HS-5 (cell line): ENCODE results near the gene GTF2F2.

Experiments
- DNase-seq: peaks from one replicate; pipeline ENCODE4 v3.0.0-alpha.2; 2012; ENCODE audit warnings: low read depth

The GTF2F2 gene, protein sequence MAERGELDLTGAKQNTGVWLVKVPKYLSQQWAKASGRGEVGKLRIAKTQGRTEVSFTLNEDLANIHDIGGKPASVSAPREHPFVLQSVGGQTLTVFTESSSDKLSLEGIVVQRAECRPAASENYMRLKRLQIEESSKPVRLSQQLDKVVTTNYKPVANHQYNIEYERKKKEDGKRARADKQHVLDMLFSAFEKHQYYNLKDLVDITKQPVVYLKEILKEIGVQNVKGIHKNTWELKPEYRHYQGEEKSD

DNA sequence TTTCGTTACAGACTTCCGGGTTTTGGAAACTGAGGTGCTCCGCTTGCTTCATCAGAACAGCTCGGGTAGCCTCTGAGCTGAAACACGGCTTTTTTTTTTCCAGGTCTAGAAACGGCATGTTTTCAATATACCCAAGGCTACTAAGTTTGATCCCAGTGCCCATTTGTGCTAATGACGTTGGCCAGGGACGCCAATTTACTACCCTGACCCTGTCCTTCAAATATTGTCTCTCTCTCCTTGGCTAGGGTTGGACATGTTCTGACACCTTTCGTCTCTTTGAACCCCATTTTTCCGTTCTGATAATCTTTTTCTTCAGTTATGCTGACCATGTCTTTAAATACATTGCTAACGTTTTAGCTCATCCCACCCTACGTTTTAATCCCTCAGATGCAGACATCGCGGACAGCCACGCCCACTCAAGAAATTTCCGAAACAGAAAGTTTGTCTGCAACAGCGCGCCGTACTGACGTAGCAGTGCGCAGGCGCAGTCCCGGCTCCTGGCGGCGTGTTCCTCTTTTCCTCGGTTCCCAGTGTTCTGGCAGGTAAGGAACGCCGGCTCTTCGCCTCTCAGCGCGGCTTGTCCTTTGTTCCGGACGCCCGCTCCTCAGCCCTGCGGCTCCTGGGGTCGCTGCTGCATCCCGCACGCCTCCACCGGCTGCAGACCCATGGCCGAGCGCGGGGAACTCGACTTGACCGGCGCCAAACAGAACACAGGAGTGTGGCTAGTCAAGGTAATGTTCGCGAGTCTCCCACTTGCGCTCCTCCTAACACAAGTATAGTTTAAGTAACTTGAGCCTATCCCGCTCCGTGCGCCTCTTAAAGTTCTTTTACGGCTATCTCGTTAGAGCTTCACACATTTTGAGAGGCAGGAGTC lies at the start of gene GTF2F2:
TSS of gene GTF2F2 (plus strand) at position 520 of the 874 bp plus-strand sequence. CDS start at position 666, 146 bp downstream.
- peak; percentile 50 for DNase-seq

- DNase-seq: no peak
Observed at GRCh38 chr13:45073809-45074208, 46.5 kb upstream of the GTF2F2 start.

DNA sequence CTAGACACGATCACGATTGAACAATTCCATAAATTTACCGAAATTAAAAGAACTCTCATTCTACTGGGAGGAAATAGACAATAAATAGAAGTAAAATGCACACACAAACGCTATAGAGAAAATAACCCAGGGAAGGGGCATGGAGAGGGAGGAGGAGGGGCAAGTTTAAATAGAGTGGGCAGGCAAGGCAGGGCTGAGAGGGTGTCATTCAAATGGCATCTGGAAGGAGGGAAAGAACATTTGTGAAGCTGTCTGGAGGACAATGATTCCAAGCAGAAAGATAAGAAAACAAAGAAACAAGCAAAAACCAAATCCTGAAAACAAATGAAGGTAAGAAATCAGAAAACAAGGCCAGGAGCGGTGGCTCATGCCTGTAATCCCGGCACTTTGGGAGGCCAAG lies 45.6 kb upstream of the GTF2F2 start:
- no peak for DNase-seq

GRCh38 chr13:45078003-45078402 lies 42.3 kb upstream of the GTF2F2 start:
- no peak for DNase-seq

- peak; percentile 56 for DNase-seq
Observed at GRCh38 chr13:45082964-45083363, 37.3 kb upstream of the GTF2F2 start.

GRCh38 chr13:45084515-45084914 lies 35.8 kb upstream of the GTF2F2 start:
- DNase-seq: no peak

DNA sequence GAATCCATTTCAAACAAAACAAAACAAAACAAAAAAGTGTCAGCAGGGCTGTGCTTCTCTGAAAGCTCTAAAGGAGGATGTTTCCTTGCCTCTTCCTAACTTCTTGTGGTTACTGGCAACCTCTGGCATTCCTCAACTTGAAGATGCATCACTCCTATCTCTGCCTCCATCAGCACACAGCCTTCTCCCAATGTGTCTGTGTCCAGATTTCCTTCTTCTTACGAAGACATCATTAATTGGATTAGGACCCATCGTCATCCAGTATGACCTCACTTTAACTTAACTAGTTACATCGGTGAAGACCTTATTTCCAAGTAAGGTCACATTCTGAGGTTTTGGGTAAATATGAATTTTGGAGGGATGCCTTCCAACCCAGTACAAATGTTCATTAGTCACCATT lies 33.8 kb upstream of the GTF2F2 start:
- DNase-seq: peak; percentile 57

DNA sequence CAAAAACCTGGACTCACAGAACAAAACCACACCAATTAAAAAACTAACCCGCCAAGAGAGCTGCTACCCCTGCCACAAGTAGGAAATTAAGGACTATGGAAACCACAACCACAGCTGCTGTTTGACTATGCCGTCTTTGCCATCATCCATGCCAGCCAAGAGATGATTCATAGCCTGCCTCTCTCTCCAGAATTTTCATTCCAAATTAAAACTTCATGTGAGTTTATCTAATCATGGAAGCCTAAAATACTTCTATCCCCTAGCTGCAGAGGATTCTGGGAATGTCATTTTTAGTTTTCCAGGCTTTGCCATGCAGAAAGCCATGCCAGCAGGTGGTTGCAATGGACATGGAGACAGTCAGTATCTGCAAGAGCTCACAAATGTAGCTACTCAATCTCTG lies 27.6 kb upstream of the GTF2F2 start:
- DNase-seq: no peak

- DNase-seq: no peak
Observed at GRCh38 chr13:45100573-45101262, 19.6 kb upstream of the GTF2F2 start.

GRCh38 chr13:45101327-45102018 lies 18.8 kb upstream of the GTF2F2 start:
- no peak for DNase-seq

- DNase-seq: no peak
Observed at GRCh38 chr13:45102136-45102507, 18.2 kb upstream of the GTF2F2 start.

GRCh38 chr13:45103449-45103848 lies 16.9 kb upstream of the GTF2F2 start:
- DNase-seq: no peak

DNA sequence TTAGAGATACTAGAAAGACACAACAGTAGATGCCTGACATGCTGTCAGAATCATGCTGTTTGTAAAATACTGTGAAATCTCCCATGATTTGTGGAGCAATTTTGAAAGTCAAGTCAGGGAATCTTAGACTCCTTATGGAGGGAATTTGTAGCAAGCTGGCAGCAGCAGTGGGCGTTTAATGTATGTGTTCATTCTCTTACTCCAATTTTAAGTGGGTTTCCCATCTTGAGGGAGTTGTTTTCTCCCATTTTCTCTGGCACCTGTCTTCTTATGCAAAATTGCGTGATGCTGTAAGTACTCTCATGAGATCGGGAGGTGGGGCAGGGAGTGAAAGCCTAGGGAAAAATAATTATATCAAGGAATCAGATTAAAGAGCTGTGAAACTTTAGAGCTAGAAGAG lies 16.0 kb upstream of the GTF2F2 start:
- DNase-seq: no peak

GRCh38 chr13:45105895-45106294 lies 14.4 kb upstream of the GTF2F2 start:
- no peak for DNase-seq

- DNase-seq: no peak
Observed at GRCh38 chr13:45107539-45107938, 12.8 kb upstream of the GTF2F2 start.

GRCh38 chr13:45108716-45109101 lies 11.6 kb upstream of the GTF2F2 start:
- DNase-seq: no peak

DNA sequence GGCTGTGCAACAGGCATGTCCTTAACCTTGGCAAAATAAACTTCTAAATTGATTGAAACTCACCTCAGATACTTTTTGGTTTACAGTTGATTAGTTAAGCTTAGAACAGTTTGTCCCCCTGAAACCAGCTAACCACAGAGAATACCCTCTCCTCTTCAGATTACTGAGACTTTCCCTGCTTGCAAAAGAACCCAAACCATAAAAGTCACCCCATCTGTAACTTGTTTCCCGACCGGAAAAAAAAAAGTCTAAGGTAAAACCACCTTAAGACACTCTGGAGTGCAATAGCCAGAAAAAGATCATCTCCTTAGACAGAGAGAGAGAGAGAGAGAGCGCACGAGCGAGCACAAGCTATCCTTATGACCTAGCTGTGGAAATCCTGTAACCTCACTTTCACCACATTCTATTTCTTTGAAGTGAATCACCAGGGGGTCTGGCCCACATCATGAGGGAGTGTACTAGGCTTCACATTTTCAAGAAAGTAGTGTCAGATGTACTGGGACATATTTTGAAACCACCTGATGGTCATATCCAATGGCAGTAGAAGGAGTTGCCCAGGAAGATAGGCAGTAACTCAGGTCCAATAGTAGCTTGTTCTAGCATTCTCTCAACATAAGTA lies 11.1 kb upstream of the GTF2F2 start:
- no peak for DNase-seq

GRCh38 chr13:45113233-45114224 lies 6.8 kb upstream of the GTF2F2 start:
- DNase-seq: no peak

DNA sequence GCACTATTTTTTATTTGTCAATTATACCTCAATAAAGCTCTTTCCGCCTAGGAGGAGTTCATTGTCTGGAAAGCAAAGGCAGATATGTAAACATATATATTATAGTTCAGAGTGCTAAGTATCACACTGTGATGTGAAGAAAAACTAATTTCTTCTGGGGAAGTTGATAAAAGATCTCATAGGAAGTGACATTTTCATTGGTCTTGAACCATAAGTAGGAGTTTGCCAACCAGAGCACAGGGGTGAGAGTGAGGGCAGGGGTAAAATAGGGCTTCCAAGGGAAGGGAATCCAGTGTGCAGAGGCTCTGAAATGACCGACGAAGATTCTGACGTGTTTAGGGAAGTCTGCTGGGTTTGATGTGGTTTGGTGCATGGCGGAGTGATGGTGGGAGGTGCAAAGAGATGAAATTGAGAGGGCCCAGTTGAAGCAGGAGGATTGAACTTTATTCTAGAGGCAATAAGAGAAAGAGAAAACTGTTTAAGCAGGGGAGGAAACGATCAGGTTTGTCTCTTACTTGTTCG lies 780 bp upstream of the GTF2F2 start:
- DNase-seq: no peak
